Measurements from ENCODE around the gene ARHGAP18.

GRCh38 chr6:129751384-129751783, 41.4 kb upstream of the ARHGAP18 start:
- no peak for TF ChIP-seq TAF1 (IDR thresholded peaks at IDR 0.05; ENCODE audit: borderline replicate concordance, low read depth, low read length)
- TF ChIP-seq POLR2A (IDR thresholded peaks at IDR 0.05; ENCODE audit: low read depth, low read length), result no peak
- no peak for TF ChIP-seq POLR2AphosphoS5 (IDR thresholded peaks at IDR 0.05; ENCODE audit: low read depth, low read length)

Data from GM12892 (cell line).